GM18520 (cell line): ENCODE measurements around the gene LARGE1.

Experiments used
- ATAC-seq: cut with Tn5 transposase; IDR thresholded peaks from one replicate; pipeline ENCODE4 v1.9.1; 2021; ENCODE audit not compliant: unreplicated experiment

Gene LARGE1

GRCh38 chr22:33914131-33914530 lies 6.1 kb downstream of the LARGE1 start:
- no peak for ATAC-seq

- no peak for ATAC-seq
Measured at GRCh38 chr22:33913188-33913587, 7.1 kb downstream of the LARGE1 start.

GRCh38 chr22:33909911-33910310 lies 10.4 kb downstream of the LARGE1 start:
- ATAC-seq = no peak

GRCh38 chr22:33909075-33909458 lies 11.2 kb downstream of the LARGE1 start:
- no peak for ATAC-seq

GRCh38 chr22:33908171-33909074 lies 11.9 kb downstream of the LARGE1 start:
- ATAC-seq = no peak

- ATAC-seq = no peak
Measured at GRCh38 chr22:33906954-33907353, 13.3 kb downstream of the LARGE1 start.

- no peak for ATAC-seq
Measured at GRCh38 chr22:33906475-33906874, 13.8 kb downstream of the LARGE1 start.

- no peak for ATAC-seq
Measured at GRCh38 chr22:33903012-33903411, 17.3 kb downstream of the LARGE1 start.

GRCh38 chr22:33902073-33902472 lies 18.2 kb downstream of the LARGE1 start:
- no peak for ATAC-seq

GRCh38 chr22:33898121-33898520 lies 22.2 kb downstream of the LARGE1 start:
- ATAC-seq = no peak

GRCh38 chr22:33897448-33897835 lies 22.8 kb downstream of the LARGE1 start:
- ATAC-seq = no peak

GRCh38 chr22:33896575-33897447 lies 23.5 kb downstream of the LARGE1 start:
- peak; percentile 16 for ATAC-seq

- ATAC-seq = peak; percentile 47
Measured at GRCh38 chr22:33896154-33896553, 24.1 kb downstream of the LARGE1 start.

- no peak for ATAC-seq
Measured at GRCh38 chr22:33895444-33895843, 24.8 kb downstream of the LARGE1 start.

- ATAC-seq = no peak
Measured at GRCh38 chr22:33894515-33894914, 25.8 kb downstream of the LARGE1 start.

- no peak for ATAC-seq
Measured at GRCh38 chr22:33894036-33894435, 26.2 kb downstream of the LARGE1 start.

GRCh38 chr22:33893512-33893911 lies 26.8 kb downstream of the LARGE1 start:
- no peak for ATAC-seq

GRCh38 chr22:33891992-33892391 lies 28.3 kb downstream of the LARGE1 start:
- ATAC-seq = no peak

- no peak for ATAC-seq
Measured at GRCh38 chr22:33891455-33891854, 28.8 kb downstream of the LARGE1 start.

- ATAC-seq = no peak
Measured at GRCh38 chr22:33889748-33890147, 30.5 kb downstream of the LARGE1 start.

GRCh38 chr22:33888821-33889220 lies 31.5 kb downstream of the LARGE1 start:
- no peak for ATAC-seq

- ATAC-seq = no peak
Measured at GRCh38 chr22:33887173-33887572, 33.1 kb downstream of the LARGE1 start.
